Transverse colon (tissue), 4 donors: ENCODE measurements around the gene SLC25A13. TPM values are rescaled to one million over a fixed set of nuclear protein-coding genes. Genes with fewer than 3 reads are reported as not detected.

Experiments used
- DNase-seq: peaks from one replicate; pipeline ENCODE4 v3.0.0-alpha.2; 2019
- H3K27ac ChIP-seq, 4 donors: fragments of 200-600 bp; sonication (generic); 2 replicates each; pipeline ENCODE4 v1.5.1; 2016 to 2018; ENCODE audit warnings: inconsistent platforms in 4 of 4
- H3K27me3 ChIP-seq: fragments of 200-600 bp; sonication (generic); 2 replicates; pipeline ENCODE4 v1.5.1; 2017; ENCODE audit warnings: inconsistent platforms
- H3K36me3 ChIP-seq, 4 donors: fragments of 200-600 bp; sonication (generic); 2 replicates each; pipeline ENCODE4 v1.5.1; 2017 to 2019; ENCODE audit warnings: inconsistent platforms in 4 of 4
- H3K4me1 ChIP-seq, 4 donors: fragments of 200-600 bp; sonication (generic); 2 replicates each; pipeline ENCODE4 v1.5.1; 2017 to 2020; ENCODE audit warnings: inconsistent platforms in 4 of 4
- H3K4me3 ChIP-seq, 4 donors: fragments of 200-600 bp; sonication (generic); 1 replicate in 1 of 4; 2 replicates in 3 of 4; pipeline versions ENCODE4 v1.5.1 to v1.6.1; 2017 to 2019; ENCODE audit warnings: inconsistent platforms in 4 of 4
- H3K9me3 ChIP-seq, 2 donors: fragments of 200-600 bp; sonication (generic); 2 replicates each; pipeline ENCODE4 v1.5.1; 2017 to 2019; ENCODE audit warnings: inconsistent platforms in 2 of 2
- EP300 ChIP-seq: sonication (generic); formaldehyde crosslinking; IDR thresholded peaks from one replicate; pipeline ENCODE4 v1.6.1; 2017; ENCODE audit warnings: antibody characterized with exemption, low read depth
- POLR2A ChIP-seq: fragments of 450-650 bp; IDR thresholded peaks from one replicate; pipeline ENCODE4 v1.6.1; 2016; ENCODE audit warnings: antibody characterized with exemption, mild to moderate bottlenecking, moderate library complexity
- POLR2AphosphoS5 ChIP-seq, 3 donors: sonication (generic); formaldehyde crosslinking; IDR thresholded peaks; one replicate each; pipeline ENCODE4 v1.6.1; 2016; ENCODE audit warnings: antibody characterized with exemption in 3 of 3
- WGBS, 2 donors: methylation state at CpG; one replicate each; pipeline ENCODE4 v1.1.5; 2018; ENCODE audit warnings: low coverage in 1 of 2; 5-methylcytosine and 5-hydroxymethylcytosine counted together
- in situ Hi-C, 4 donors: fragments of 200-750 bp; cut with MboI; loops; one replicate each; pipeline versions ENCODE4 v1.15.0 to v1.15.1; 2017; ENCODE audit warnings: low sequenced_read_pairs in 3 of 4, low pct_ligation_motif_present in 1 of 4, low pct_unique_long_range_greater_than_20kb in 1 of 4
- intact Hi-C: fragments of 100-400 bp; cut with DNase I; formaldehyde crosslinking; loops from one replicate; pipeline ENCODE4 v1.15.1; 2023; ENCODE audit warnings: low total_unique reads
- total RNA-seq, 4 donors: library from RNA; depleted of rRNA; stranded (reverse); fragments of >200 nt; gene quantifications; one replicate each; pipeline ENCODE4 v1.1.0, GENCODE V29; 2016
- TF ChIP-seq, protein P1 (sequence below), 5 experiments: fragments of 200-600 bp in 3 of 5; fragments of 450-650 bp in 2 of 5; sonication (generic) in 3 of 5; IDR thresholded peaks; 1 replicate in 2 of 5; 2 replicates in 3 of 5; pipeline ENCODE4 v1.5.1; 2016 to 2017; ENCODE audit warnings: antibody characterized with exemption in 5 of 5, inconsistent platforms in 3 of 5, mild to moderate bottlenecking in 2 of 5, moderate library complexity in 1 of 5

Gene SLC25A13
- total RNA-seq, 4 donors from 2014 or later, result 7.8 to 68.9 (median 59.6) TPM

- Histone ChIP-seq H3K4me3 (peak overlapping the region; percentile 66 to 95 (median 76)), H3K27ac (peak overlapping the region; percentile 93 to 99 (median 97)), H3K27me3 (no peaks in the 10 kb centered on the region), H3K36me3 (no peaks in the 10 kb centered on the region), H3K4me1 (peaks cover 15 to 34% (median 25%) of the 10 kb centered on the region in 4 donors), H3K9me3 (no peaks in the 10 kb centered on the region)
- peak; percentile 16 to 64 (median 38) for TF ChIP-seq POLR2AphosphoS5 (IDR thresholded peaks at IDR 0.05)
- TF ChIP-seq, protein P1, sequence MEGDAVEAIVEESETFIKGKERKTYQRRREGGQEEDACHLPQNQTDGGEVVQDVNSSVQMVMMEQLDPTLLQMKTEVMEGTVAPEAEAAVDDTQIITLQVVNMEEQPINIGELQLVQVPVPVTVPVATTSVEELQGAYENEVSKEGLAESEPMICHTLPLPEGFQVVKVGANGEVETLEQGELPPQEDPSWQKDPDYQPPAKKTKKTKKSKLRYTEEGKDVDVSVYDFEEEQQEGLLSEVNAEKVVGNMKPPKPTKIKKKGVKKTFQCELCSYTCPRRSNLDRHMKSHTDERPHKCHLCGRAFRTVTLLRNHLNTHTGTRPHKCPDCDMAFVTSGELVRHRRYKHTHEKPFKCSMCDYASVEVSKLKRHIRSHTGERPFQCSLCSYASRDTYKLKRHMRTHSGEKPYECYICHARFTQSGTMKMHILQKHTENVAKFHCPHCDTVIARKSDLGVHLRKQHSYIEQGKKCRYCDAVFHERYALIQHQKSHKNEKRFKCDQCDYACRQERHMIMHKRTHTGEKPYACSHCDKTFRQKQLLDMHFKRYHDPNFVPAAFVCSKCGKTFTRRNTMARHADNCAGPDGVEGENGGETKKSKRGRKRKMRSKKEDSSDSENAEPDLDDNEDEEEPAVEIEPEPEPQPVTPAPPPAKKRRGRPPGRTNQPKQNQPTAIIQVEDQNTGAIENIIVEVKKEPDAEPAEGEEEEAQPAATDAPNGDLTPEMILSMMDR (IDR thresholded peaks at IDR 0.05), result no peak
- no peak for TF ChIP-seq EP300
- TF ChIP-seq POLR2A, result peak; percentile 68
- 0 to 7% methylated on average over 6 to 21 of the region's 22 CpGs for WGBS, 2 donors
- peak; percentile 90 for DNase-seq
- intact Hi-C loops (no loop called here), in situ Hi-C loops (no loop called here)
Measured at GRCh38 chr7:96321031-96321657, 754 bp downstream of the SLC25A13 start.

DNA sequence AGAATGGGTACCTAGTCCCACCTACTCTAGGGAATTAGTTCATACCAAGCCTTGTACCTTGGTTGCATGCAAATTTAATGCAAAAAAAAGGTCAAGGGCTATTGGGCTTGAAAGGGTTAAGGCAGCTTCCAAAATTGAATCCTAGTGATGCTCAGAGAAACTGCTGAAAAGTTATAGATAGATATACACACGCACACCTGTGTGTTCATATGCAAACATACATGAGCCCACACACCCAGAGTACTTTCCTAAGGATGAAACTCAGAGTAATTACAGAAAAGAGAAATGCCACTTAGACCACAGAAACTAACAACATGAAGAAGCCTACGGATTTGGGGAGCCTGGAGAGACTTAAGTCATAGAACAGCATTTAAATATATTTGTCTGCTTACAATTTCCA, 1.5 kb downstream of the SLC25A13 start:
- no peak for TF ChIP-seq POLR2AphosphoS5 (IDR thresholded peaks at IDR 0.05)
- no peak for TF ChIP-seq POLR2A
- TF ChIP-seq EP300, result no peak
- TF ChIP-seq, protein P1 (IDR thresholded peaks at IDR 0.05), result no peak
- Histone ChIP-seq H3K27ac (peak overlapping the region; percentile 93 to 99 (median 97)), H3K4me3 (peak overlapping the region in 3 of 4 donors; percentile 69 to 95 (median 84)), H3K9me3 (no peaks in the 10 kb centered on the region), H3K4me1 (peaks cover 15 to 37% (median 25%) of the 10 kb centered on the region in 4 donors), H3K36me3 (no peaks in the 10 kb centered on the region), H3K27me3 (no peaks in the 10 kb centered on the region)
- WGBS, 2 donors, result 15 to 38% methylated on average over 2 of the region's 2 CpGs
- in situ Hi-C loops, result no loop called here
- intact Hi-C loops, result no loop called here
- DNase-seq, result no peak

DNA sequence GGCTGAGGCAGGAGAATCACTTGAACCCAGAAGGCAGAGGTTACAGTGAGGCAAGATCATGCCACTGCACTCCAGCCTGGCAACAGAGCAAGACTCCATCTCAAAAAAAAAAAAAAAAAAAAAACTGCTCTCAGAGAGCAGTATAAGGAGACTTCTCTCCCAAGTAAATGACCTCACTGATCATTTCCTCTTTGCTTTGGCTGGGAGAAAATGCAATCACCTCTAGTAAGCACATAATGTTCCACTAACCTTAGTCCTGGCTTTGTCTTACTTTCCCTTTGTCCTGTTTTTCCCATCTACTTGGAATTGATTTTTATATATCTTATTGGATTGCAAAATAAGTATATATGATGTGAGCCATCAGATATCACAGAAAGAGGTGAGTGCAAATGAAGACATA, 2.5 kb downstream of the SLC25A13 start:
- Histone ChIP-seq H3K9me3 (no peaks in the 10 kb centered on the region), H3K4me1 (peaks cover 15 to 40% (median 25%) of the 10 kb centered on the region in 4 donors), H3K4me3 (no peak overlapping the region), H3K27ac (peak overlapping the region in 2 of 4 donors; percentile 97), H3K27me3 (no peaks in the 10 kb centered on the region), H3K36me3 (no peaks in the 10 kb centered on the region)
- intact Hi-C loops (no loop called here), in situ Hi-C loops (no loop called here)
- no peak for DNase-seq
- TF ChIP-seq POLR2AphosphoS5 (IDR thresholded peaks at IDR 0.05), result peak in 1 of 3 donors; percentile 42
- no peak for TF ChIP-seq EP300

DNA sequence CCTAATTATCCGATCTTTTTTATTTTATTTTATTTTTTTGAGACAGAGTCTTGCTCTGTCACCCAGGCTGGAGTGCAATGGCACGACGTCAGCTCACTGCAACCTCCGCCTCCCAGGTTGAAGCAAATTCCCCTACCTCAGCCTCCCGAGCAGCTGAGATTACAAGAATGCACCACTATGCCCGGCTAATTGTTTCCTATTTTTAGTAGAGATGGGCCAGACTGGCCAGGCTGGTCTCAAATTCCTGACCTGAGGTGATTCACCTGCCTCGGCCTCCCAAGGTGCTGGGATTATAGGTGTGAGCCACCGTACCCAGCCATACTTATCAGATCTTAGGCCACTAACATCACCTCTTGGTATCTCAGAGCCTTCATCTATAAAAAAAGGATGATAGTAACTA, 4.9 kb downstream of the SLC25A13 start:
- TF ChIP-seq POLR2A (no peak), POLR2AphosphoS5 (IDR thresholded peaks at IDR 0.05) (no peak), EP300 (no peak)
- TF ChIP-seq, protein P1 (IDR thresholded peaks at IDR 0.05), result no peak
- H3K4me1 ChIP-seq, result peaks cover 11 to 32% (median 24%) of the 10 kb centered on the region in 4 donors
- 94 to 97% methylated on average over 8 of the region's 8 CpGs for WGBS, 2 donors
- no peak for DNase-seq
- no peaks in the 10 kb centered on the region for H3K9me3 ChIP-seq
- H3K36me3 ChIP-seq, result no peaks in the 10 kb centered on the region
- H3K27ac ChIP-seq, result no peak overlapping the region
- intact Hi-C loops (no loop called here), in situ Hi-C loops (no loop called here)
- no peaks in the 10 kb centered on the region for H3K27me3 ChIP-seq
- H3K4me3 ChIP-seq, result no peak overlapping the region

DNA sequence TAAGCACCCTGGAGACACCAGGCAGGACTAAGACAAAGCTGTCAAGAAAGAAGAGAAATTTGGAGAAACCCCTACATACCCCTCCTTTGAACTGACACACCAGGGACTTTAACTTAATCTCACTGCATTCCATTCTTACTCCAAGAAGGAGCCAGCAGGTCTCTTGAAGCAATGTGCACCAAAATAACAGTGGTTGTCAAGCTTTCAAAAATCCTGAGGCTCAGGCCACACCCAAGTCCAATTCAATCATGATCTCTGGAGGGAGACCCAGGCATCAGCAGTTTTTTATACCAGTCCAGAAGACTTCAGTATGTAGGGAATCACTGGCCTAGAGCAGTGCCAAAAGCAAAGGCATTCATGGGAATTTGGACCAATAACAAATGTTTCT, 6.8 kb downstream of the SLC25A13 start:
- Histone ChIP-seq H3K36me3 (no peaks in the 10 kb centered on the region), H3K4me1 (peaks cover 4 to 34% (median 20%) of the 10 kb centered on the region in 4 donors), H3K27ac (no peak overlapping the region), H3K9me3 (no peaks in the 10 kb centered on the region), H3K27me3 (no peaks in the 10 kb centered on the region), H3K4me3 (no peak overlapping the region)
- no peak for DNase-seq
- TF ChIP-seq POLR2AphosphoS5 (IDR thresholded peaks at IDR 0.05) (no peak), EP300 (no peak), POLR2A (no peak)
- intact Hi-C loops (no loop called here), in situ Hi-C loops (no loop called here)
